ENCODE data around the gene DNAJC9.
"Not testable (repeated sequence)": the region's sequence is repeated elsewhere in the genome, so short reads cannot be mapped to it uniquely, and the experiment has no call there.

The DNAJC9 gene

GRCh38 chr10:73246646-73247508 is at the start of gene DNAJC9:
DNAJC9 (minus strand) TSS chr10:73247255; CDS start chr10:73247189, 66 bp downstream.
- Histone ChIP-seq H3K27me3 (ENCODE audit: insufficient read depth, low read length) (no peaks in the 10 kb centered on the region), H3K9ac (ENCODE audit: low read depth, low read length) (peak within 1 kb of the TSS; percentile 93), H3K27ac (ENCODE audit: low read length) (peak within 1 kb of the TSS; percentile 73), H3K36me3 (ENCODE audit: insufficient read depth, low read depth, low read length) (peaks cover 75% of the 10 kb centered on the region), H3K9me3 (ENCODE audit: insufficient read depth, low read depth, low read length) (no peaks in the 10 kb centered on the region), H3K4me3 (ENCODE audit: low read length) (peak within 1 kb of the TSS; percentile 92), H3K4me1 (ENCODE audit: insufficient read depth, low read length) (peaks cover 5% of the 10 kb centered on the region; the same call in 1 of the 2 replicates)

GRCh38 chr10:73293461-73293860 is 46.4 kb upstream of the DNAJC9 start:
- H3K9me3 ChIP-seq (ENCODE audit: insufficient read depth, low read depth, low read length), result peaks cover 10% of the 10 kb centered on the region; the same call in 1 of the 2 replicates
- 0 out of 2 replicates have a peak, but pooled peaks cover 7% of the 10 kb centered on the region for H3K27me3 ChIP-seq (ENCODE audit: insufficient read depth, low read length)
- H3K4me3 ChIP-seq (ENCODE audit: low read length), result no peak overlapping the region
- no peaks in the 10 kb centered on the region for H3K4me1 ChIP-seq (ENCODE audit: insufficient read depth, low read length)
- no peak overlapping the region for H3K9ac ChIP-seq (ENCODE audit: low read depth, low read length)
- H3K36me3 ChIP-seq (ENCODE audit: insufficient read depth, low read depth, low read length), result no peaks in the 10 kb centered on the region
- no peak overlapping the region for H3K27ac ChIP-seq (ENCODE audit: low read length)

GRCh38 chr10:73289958-73290357 is 42.9 kb upstream of the DNAJC9 start:
- no peak overlapping the region for H3K27ac ChIP-seq (ENCODE audit: low read length)
- peaks cover 10% of the 10 kb centered on the region; the same call in 1 of the 2 replicates for H3K9me3 ChIP-seq (ENCODE audit: insufficient read depth, low read depth, low read length)
- no peak overlapping the region for H3K4me3 ChIP-seq (ENCODE audit: low read length)
- H3K36me3 ChIP-seq (ENCODE audit: insufficient read depth, low read depth, low read length), result no peaks in the 10 kb centered on the region
- H3K9ac ChIP-seq (ENCODE audit: low read depth, low read length), result no peak overlapping the region
- no peaks in the 10 kb centered on the region for H3K4me1 ChIP-seq (ENCODE audit: insufficient read depth, low read length)
- 0 out of 2 replicates have a peak, but pooled peaks cover 7% of the 10 kb centered on the region for H3K27me3 ChIP-seq (ENCODE audit: insufficient read depth, low read length)

GRCh38 chr10:73287441-73287840 is 40.4 kb upstream of the DNAJC9 start:
- Histone ChIP-seq H3K4me1 (ENCODE audit: insufficient read depth, low read length) (no peaks in the 10 kb centered on the region), H3K4me3 (ENCODE audit: low read length) (no peak overlapping the region), H3K9ac (ENCODE audit: low read depth, low read length) (no peak overlapping the region), H3K36me3 (ENCODE audit: insufficient read depth, low read depth, low read length) (no peaks in the 10 kb centered on the region), H3K27ac (ENCODE audit: low read length) (no peak overlapping the region), H3K9me3 (ENCODE audit: insufficient read depth, low read depth, low read length) (peaks cover 10% of the 10 kb centered on the region; the same call in 1 of the 2 replicates), H3K27me3 (ENCODE audit: insufficient read depth, low read length) (no peaks in the 10 kb centered on the region)

- H3K36me3 ChIP-seq (ENCODE audit: insufficient read depth, low read depth, low read length), result no peaks in the 10 kb centered on the region
- H3K4me1 ChIP-seq (ENCODE audit: insufficient read depth, low read length), result no peaks in the 10 kb centered on the region
- no peaks in the 10 kb centered on the region for H3K27me3 ChIP-seq (ENCODE audit: insufficient read depth, low read length)
- no peak overlapping the region for H3K27ac ChIP-seq (ENCODE audit: low read length)
- H3K9ac ChIP-seq (ENCODE audit: low read depth, low read length), result no peak overlapping the region
- H3K9me3 ChIP-seq (ENCODE audit: insufficient read depth, low read depth, low read length), result no peaks in the 10 kb centered on the region
- no peak overlapping the region for H3K4me3 ChIP-seq (ENCODE audit: low read length)
These were observed 34.0 kb upstream of the DNAJC9 start for GRCh38 chr10:73281097-73281496.

- Histone ChIP-seq H3K27me3 (ENCODE audit: insufficient read depth, low read length) (no peaks in the 10 kb centered on the region), H3K27ac (ENCODE audit: low read length) (no peak overlapping the region), H3K4me3 (ENCODE audit: low read length) (no peak overlapping the region), H3K36me3 (ENCODE audit: insufficient read depth, low read depth, low read length) (no peaks in the 10 kb centered on the region), H3K4me1 (ENCODE audit: insufficient read depth, low read length) (no peaks in the 10 kb centered on the region), H3K9me3 (ENCODE audit: insufficient read depth, low read depth, low read length) (peaks cover 9% of the 10 kb centered on the region; the same call in 1 of the 2 replicates), H3K9ac (ENCODE audit: low read depth, low read length) (no peak overlapping the region)
These were observed 17.4 kb upstream of the DNAJC9 start for GRCh38 chr10:73264423-73264822.

- H3K9ac ChIP-seq (ENCODE audit: low read depth, low read length), result no peak overlapping the region
- no peaks in the 10 kb centered on the region for H3K4me1 ChIP-seq (ENCODE audit: insufficient read depth, low read length)
- no peak overlapping the region for H3K27ac ChIP-seq (ENCODE audit: low read length)
- no peaks in the 10 kb centered on the region for H3K36me3 ChIP-seq (ENCODE audit: insufficient read depth, low read depth, low read length)
- no peaks in the 10 kb centered on the region for H3K27me3 ChIP-seq (ENCODE audit: insufficient read depth, low read length)
- no peak overlapping the region for H3K4me3 ChIP-seq (ENCODE audit: low read length)
- H3K9me3 ChIP-seq (ENCODE audit: insufficient read depth, low read depth, low read length), result peaks cover 13% of the 10 kb centered on the region; the same call in 1 of the 2 replicates
These were observed 16.8 kb upstream of the DNAJC9 start for GRCh38 chr10:73263693-73264347.

- no peak overlapping the region for H3K4me3 ChIP-seq (ENCODE audit: low read length)
- H3K9me3 ChIP-seq (ENCODE audit: insufficient read depth, low read depth, low read length), result peaks cover 13% of the 10 kb centered on the region; the same call in 1 of the 2 replicates
- no peaks in the 10 kb centered on the region for H3K36me3 ChIP-seq (ENCODE audit: insufficient read depth, low read depth, low read length)
- H3K27ac ChIP-seq (ENCODE audit: low read length), result no peak overlapping the region
- no peaks in the 10 kb centered on the region for H3K4me1 ChIP-seq (ENCODE audit: insufficient read depth, low read length)
- no peak overlapping the region for H3K9ac ChIP-seq (ENCODE audit: low read depth, low read length)
- H3K27me3 ChIP-seq (ENCODE audit: insufficient read depth, low read length), result no peaks in the 10 kb centered on the region
These were observed 16.0 kb upstream of the DNAJC9 start for GRCh38 chr10:73262880-73263555.

- Histone ChIP-seq H3K9ac (ENCODE audit: low read depth, low read length) (no peak overlapping the region), H3K4me1 (ENCODE audit: insufficient read depth, low read length) (no peaks in the 10 kb centered on the region), H3K4me3 (ENCODE audit: low read length) (no peak overlapping the region), H3K27me3 (ENCODE audit: insufficient read depth, low read length) (no peaks in the 10 kb centered on the region), H3K27ac (ENCODE audit: low read length) (no peak overlapping the region), H3K36me3 (ENCODE audit: insufficient read depth, low read depth, low read length) (no peaks in the 10 kb centered on the region), H3K9me3 (ENCODE audit: insufficient read depth, low read depth, low read length) (peaks cover 13% of the 10 kb centered on the region; the same call in 1 of the 2 replicates)
These were observed 15.2 kb upstream of the DNAJC9 start for GRCh38 chr10:73262105-73262730.

- H3K9me3 ChIP-seq (ENCODE audit: insufficient read depth, low read depth, low read length), result peaks cover 13% of the 10 kb centered on the region; the same call in 1 of the 2 replicates
- H3K4me3 ChIP-seq (ENCODE audit: low read length), result no peak overlapping the region
- H3K4me1 ChIP-seq (ENCODE audit: insufficient read depth, low read length), result no peaks in the 10 kb centered on the region
- H3K9ac ChIP-seq (ENCODE audit: low read depth, low read length), result no peak overlapping the region
- no peaks in the 10 kb centered on the region for H3K27me3 ChIP-seq (ENCODE audit: insufficient read depth, low read length)
- no peak overlapping the region for H3K27ac ChIP-seq (ENCODE audit: low read length)
- H3K36me3 ChIP-seq (ENCODE audit: insufficient read depth, low read depth, low read length), result no peaks in the 10 kb centered on the region
These were observed 14.4 kb upstream of the DNAJC9 start for GRCh38 chr10:73261362-73261995.

GRCh38 chr10:73258612-73259011 is 11.6 kb upstream of the DNAJC9 start:
- not testable (repeated sequence) for H3K27ac ChIP-seq (ENCODE audit: low read length); H3K36me3 ChIP-seq (ENCODE audit: insufficient read depth, low read depth, low read length); H3K4me1 ChIP-seq (ENCODE audit: insufficient read depth, low read length); H3K9ac ChIP-seq (ENCODE audit: low read depth, low read length); H3K27me3 ChIP-seq (ENCODE audit: insufficient read depth, low read length); H3K4me3 ChIP-seq (ENCODE audit: low read length)
- peaks cover 13% of the 10 kb centered on the region; the same call in 1 of the 2 replicates for H3K9me3 ChIP-seq (ENCODE audit: insufficient read depth, low read depth, low read length)
